Measurements from ENCODE around the gene ERCC6L2. TPM values are rescaled to one million over a fixed set of nuclear protein-coding genes. Genes with fewer than 3 reads are reported as not detected.

The ERCC6L2 gene
- 6.7 to 13.6 TPM (median 11.7 TPM) in 5 replicates for total RNA-seq (2022; extraction: Qiagen RNA extraction; ENCODE audit: low read depth)

GRCh38 chr9:95875305-95876137 is at the start of gene ERCC6L2:
TSS of gene ERCC6L2 (plus strand) at chr9:95875691. CDS start at chr9:95876039, 348 bp downstream.

All from A549 treated with ZK216348 at 1 μM for 4 hours (cell line).